ENCODE data around the gene MEP1A.

DNA sequence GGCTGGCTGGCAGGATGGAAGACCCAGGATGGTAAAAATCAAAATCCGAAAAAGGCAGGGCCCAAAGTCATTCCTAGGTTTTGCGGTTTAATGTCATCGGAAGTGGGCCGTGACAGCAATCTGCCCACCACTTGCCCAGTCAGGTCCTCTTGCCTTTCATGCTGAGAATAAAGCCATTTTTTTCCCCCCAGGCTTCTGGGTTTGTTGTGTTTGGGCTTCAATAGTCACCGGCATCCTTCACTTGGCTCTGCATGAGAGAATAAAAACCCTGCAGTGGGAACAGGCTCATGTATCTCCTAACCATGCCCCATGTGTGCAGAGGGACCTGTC, 56.1 kb downstream of the MEP1A start:
- TF ChIP-seq POLR2A (IDR thresholded peaks at IDR 0.05) (no peak), POLR2AphosphoS5 (IDR thresholded peaks at IDR 0.05) (no peak)
- TF ChIP-seq, protein P1, sequence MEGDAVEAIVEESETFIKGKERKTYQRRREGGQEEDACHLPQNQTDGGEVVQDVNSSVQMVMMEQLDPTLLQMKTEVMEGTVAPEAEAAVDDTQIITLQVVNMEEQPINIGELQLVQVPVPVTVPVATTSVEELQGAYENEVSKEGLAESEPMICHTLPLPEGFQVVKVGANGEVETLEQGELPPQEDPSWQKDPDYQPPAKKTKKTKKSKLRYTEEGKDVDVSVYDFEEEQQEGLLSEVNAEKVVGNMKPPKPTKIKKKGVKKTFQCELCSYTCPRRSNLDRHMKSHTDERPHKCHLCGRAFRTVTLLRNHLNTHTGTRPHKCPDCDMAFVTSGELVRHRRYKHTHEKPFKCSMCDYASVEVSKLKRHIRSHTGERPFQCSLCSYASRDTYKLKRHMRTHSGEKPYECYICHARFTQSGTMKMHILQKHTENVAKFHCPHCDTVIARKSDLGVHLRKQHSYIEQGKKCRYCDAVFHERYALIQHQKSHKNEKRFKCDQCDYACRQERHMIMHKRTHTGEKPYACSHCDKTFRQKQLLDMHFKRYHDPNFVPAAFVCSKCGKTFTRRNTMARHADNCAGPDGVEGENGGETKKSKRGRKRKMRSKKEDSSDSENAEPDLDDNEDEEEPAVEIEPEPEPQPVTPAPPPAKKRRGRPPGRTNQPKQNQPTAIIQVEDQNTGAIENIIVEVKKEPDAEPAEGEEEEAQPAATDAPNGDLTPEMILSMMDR (IDR thresholded peaks at IDR 0.05): no peak

All from gastroesophageal sphincter (tissue), 3 donors.